ENCODE data around the gene ABCF1. TPM values are rescaled to one million over a fixed set of nuclear protein-coding genes. Genes with fewer than 3 reads are reported as not detected.

The ABCF1 gene
- total RNA-seq, 1 donor from 2014 or later, result 93.7 TPM

- H3K9me3 Mint-ChIP-seq, result no peaks in the 10 kb centered on the region
- peak overlapping the region; percentile 89 for H3K27ac Mint-ChIP-seq (ENCODE audit: unreplicated experiment)
- TF ChIP-seq CTCF (conservative IDR thresholded peaks at IDR 0.05), result no peak
- DNase-seq (ENCODE audit: low read depth, low spot score), result no peak
- H3K27me3 Mint-ChIP-seq (ENCODE audit: low read depth), result no peaks in the 10 kb centered on the region
- H3K4me1 Mint-ChIP-seq, result peaks cover 32% of the 10 kb centered on the region
- peak overlapping the region; percentile 93 for H3K4me3 Mint-ChIP-seq
- H3K36me3 Mint-ChIP-seq (ENCODE audit: low read depth), result peaks cover 2% of the 10 kb centered on the region
Observed at GRCh38 chr6:30555816-30556065, 15.5 kb upstream of the ABCF1 start.

DNA sequence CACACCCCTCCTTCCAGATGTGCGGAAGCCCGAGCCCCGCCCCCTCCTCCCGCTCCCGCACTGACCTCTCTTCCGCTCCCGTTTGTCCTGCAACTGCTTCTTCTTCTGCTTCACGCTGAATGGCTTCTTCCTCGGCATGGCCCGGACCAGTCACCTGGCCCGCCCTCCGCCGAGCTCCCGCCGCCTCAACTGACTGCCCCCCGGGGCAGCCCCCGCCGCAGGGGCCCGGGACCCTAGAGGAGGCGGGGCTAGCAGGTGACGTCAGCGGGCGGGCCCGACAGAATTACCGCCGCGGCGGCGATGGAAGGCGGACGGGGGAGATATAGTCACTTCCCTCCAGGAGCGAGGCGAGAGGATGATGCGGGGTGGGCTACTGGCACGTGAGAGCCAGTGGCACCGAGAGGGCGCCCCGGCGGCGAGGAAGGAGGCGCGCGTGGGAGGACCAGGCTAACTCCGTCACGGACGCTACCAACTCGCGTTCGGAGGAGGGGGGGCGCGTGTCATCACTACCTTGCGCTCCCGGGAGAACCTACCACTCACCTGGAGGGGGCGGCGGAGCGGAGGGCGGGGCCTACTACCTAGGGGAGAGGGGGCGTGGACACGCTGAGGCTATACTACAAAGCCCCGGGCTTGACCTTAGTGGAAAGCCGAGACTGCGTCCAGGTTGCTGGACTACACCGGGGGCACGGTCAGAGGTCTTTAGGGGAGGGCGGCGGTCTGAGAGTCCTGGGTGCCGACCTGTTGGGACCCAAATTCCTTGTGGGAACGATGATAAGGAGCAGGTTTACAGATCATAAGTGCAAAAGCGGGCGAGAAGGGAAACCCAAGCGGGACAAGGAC lies 15.0 kb upstream of the ABCF1 start, which contains the start of gene GNL1:
GNL1 (minus strand) TSS at position 424 of the 840 bp plus-strand sequence; CDS start at position 138, 286 bp downstream.
- H3K9me3 Mint-ChIP-seq, result no peaks in the 10 kb centered on the region

GRCh38 chr6:30556906-30557682 lies 14.1 kb upstream of the ABCF1 start, which contains the start of gene PRR3:
Gene PRR3 (plus strand): TSS chr6:30557295. CDS start chr6:30557345, 50 bp downstream.
- H3K27ac Mint-ChIP-seq (ENCODE audit: unreplicated experiment), result peak within 1 kb of the TSS; percentile 100
- DNase-seq (ENCODE audit: low read depth, low spot score), result peak; percentile 81
- H3K27me3 Mint-ChIP-seq (ENCODE audit: low read depth), result no peaks in the 10 kb centered on the region
- peaks cover 2% of the 10 kb centered on the region for H3K36me3 Mint-ChIP-seq (ENCODE audit: low read depth)
- no peaks in the 10 kb centered on the region for H3K9me3 Mint-ChIP-seq
- peaks cover 32% of the 10 kb centered on the region for H3K4me1 Mint-ChIP-seq
- TF ChIP-seq CTCF (conservative IDR thresholded peaks at IDR 0.05), result no peak
- H3K4me3 Mint-ChIP-seq, result peak within 1 kb of the TSS; percentile 93

More for the DNA sequence above, 15.0 kb upstream of the ABCF1 start, which contains the start of gene GNL1:
- H3K27me3 Mint-ChIP-seq (ENCODE audit: low read depth), result no peaks in the 10 kb centered on the region
- peak; percentile 89 for DNase-seq (ENCODE audit: low read depth, low spot score)
- peak within 1 kb of the TSS; percentile 100 for H3K27ac Mint-ChIP-seq (ENCODE audit: unreplicated experiment)
- H3K4me1 Mint-ChIP-seq, result peaks cover 32% of the 10 kb centered on the region
- no peak for TF ChIP-seq CTCF (conservative IDR thresholded peaks at IDR 0.05)
- H3K4me3 Mint-ChIP-seq, result peak within 1 kb of the TSS; percentile 93
- H3K36me3 Mint-ChIP-seq (ENCODE audit: low read depth), result peaks cover 2% of the 10 kb centered on the region

- TF ChIP-seq CTCF (conservative IDR thresholded peaks at IDR 0.05), result no peak
- Mint-ChIP-seq H3K9me3 (no peaks in the 10 kb centered on the region), H3K27me3 (ENCODE audit: low read depth) (no peaks in the 10 kb centered on the region), H3K27ac (ENCODE audit: unreplicated experiment) (peak overlapping the region; percentile 100), H3K36me3 (ENCODE audit: low read depth) (peaks cover 7% of the 10 kb centered on the region), H3K4me3 (peak overlapping the region; percentile 93), H3K4me1 (peaks cover 32% of the 10 kb centered on the region)
- no peak for DNase-seq (ENCODE audit: low read depth, low spot score)
Observed at GRCh38 chr6:30557683-30557981, 13.6 kb upstream of the ABCF1 start.

DNA sequence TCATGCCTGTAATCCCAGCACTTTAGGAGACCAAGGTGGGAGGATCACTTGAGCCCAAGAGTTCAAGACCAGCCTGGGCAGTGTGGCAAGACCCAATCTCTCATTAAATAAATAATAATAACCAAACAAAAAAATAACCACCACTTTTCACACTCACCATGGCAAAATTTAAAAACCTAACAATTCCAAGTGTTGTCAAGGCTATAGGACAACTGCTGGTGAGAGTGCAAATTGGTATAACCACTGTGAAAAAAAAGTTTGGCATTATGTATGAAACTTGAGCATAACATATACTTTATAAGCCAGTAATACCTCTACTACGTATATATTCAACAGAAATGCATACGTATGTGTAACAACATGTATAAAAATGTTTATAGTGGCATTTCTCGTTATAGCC lies 10.3 kb upstream of the ABCF1 start:
- DNase-seq (ENCODE audit: low read depth, low spot score), result no peak
- Mint-ChIP-seq H3K4me3 (peak overlapping the region; percentile 50), H3K36me3 (ENCODE audit: low read depth) (peaks cover 15% of the 10 kb centered on the region), H3K27me3 (ENCODE audit: low read depth) (no peaks in the 10 kb centered on the region), H3K27ac (ENCODE audit: unreplicated experiment) (no peak overlapping the region), H3K4me1 (peaks cover 20% of the 10 kb centered on the region), H3K9me3 (no peaks in the 10 kb centered on the region)
- TF ChIP-seq CTCF (conservative IDR thresholded peaks at IDR 0.05), result no peak

Measured in neural crest cell (in vitro differentiated cells).